ENCODE results near the gene HOXD11. TPM values are rescaled to one million over a fixed set of nuclear protein-coding genes. Genes with fewer than 3 reads are reported as not detected.

Gene HOXD11
- total and polyA plus RNA-seq, 2 of the 13 experiments (the other 11 are each of a cell fraction or from before 2014, with no cell fraction given): not detected

DNA sequence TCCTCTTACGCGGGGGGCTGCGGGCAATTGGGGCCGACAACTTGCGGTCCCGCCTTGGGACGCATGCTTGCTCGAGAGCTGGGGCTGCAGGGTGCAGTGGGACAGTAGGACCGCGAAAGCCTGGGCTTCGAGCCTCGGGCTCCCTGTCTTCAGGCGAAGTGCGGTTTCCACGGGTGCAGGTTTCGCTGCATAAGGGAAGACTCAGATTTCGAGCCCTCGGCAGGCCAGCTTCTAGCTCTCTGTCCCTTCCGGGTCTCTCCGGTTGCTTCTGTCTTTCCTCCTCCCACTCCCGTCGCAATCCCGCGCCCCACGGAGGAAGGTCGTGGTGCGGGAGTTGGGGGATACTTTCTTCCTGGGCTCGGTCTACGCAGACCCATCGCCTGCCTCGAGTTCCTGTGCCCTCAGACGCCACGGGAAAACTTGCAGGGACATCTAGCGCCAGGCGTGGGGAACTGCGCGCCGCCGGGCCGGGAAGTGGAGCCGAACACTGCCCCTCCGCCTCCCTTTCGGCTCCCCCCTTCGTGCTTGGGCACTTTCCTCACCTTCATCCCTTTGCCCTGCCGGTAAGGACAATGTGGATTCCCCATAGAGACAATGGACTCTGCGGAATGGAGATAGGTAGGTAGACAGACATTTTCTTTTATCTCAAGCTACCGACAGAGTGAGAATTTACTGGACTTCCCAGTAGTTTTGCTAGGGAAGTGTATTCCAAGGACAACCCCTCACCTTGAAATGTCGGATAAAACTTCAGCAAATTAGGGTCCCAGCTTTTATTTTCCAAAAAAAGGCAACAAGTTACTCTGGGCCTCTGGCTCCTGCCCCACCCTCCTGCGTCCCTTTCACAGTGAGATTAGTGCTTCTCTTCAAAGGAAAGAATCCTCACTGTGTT lies 18.8 kb upstream of the HOXD11 start (continued):
- TF ChIP-seq HMG20B (CRISPR knock-in tag; conservative IDR thresholded peaks at IDR 0.05) (no peak), ZFP62 (CRISPR knock-in tag; IDR thresholded peaks at IDR 0.05) (no peak), ZNF616 (CRISPR knock-in tag; IDR thresholded peaks at IDR 0.05; ENCODE audit: low read depth) (no peak), KLF13 (CRISPR knock-in tag; IDR thresholded peaks at IDR 0.05) (no peak), ZBTB38 (CRISPR knock-in tag; IDR thresholded peaks at IDR 0.05) (peak; percentile 59; the same call in 1 of the 2 replicates), ZNF136 (CRISPR knock-in tag; IDR thresholded peaks at IDR 0.05; ENCODE audit: low read depth) (no peak), ZNF484 (CRISPR knock-in tag; IDR thresholded peaks at IDR 0.05; ENCODE audit: borderline replicate concordance, low read depth) (no peak), JUND (CRISPR knock-in tag; IDR thresholded peaks at IDR 0.05) (no peak), SPEN (CRISPR knock-in tag; IDR thresholded peaks at IDR 0.05; ENCODE audit: low read depth) (no peak)
- TF ChIP-seq, protein P1, sequence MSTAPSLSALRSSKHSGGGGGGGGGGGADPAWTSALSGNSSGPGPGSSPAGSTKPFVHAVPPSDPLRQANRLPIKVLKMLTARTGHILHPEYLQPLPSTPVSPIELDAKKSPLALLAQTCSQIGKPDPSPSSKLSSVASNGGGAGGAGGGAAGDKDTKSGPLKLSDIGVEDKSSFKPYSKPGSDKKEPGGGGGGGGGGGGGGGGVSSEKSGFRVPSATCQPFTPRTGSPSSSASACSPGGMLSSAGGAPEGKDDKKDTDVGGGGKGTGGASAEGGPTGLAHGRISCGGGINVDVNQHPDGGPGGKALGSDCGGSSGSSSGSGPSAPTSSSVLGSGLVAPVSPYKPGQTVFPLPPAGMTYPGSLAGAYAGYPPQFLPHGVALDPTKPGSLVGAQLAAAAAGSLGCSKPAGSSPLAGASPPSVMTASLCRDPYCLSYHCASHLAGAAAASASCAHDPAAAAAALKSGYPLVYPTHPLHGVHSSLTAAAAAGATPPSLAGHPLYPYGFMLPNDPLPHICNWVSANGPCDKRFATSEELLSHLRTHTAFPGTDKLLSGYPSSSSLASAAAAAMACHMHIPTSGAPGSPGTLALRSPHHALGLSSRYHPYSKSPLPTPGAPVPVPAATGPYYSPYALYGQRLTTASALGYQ (CRISPR knock-in tag; IDR thresholded peaks at IDR 0.05): no peak
- TF ChIP-seq, protein P2, sequence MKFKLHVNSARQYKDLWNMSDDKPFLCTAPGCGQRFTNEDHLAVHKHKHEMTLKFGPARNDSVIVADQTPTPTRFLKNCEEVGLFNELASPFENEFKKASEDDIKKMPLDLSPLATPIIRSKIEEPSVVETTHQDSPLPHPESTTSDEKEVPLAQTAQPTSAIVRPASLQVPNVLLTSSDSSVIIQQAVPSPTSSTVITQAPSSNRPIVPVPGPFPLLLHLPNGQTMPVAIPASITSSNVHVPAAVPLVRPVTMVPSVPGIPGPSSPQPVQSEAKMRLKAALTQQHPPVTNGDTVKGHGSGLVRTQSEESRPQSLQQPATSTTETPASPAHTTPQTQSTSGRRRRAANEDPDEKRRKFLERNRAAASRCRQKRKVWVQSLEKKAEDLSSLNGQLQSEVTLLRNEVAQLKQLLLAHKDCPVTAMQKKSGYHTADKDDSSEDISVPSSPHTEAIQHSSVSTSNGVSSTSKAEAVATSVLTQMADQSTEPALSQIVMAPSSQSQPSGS (CRISPR knock-in tag; IDR thresholded peaks at IDR 0.05): 0 out of 2 replicates have a peak, but pooled peaks have one; percentile 26
- TF ChIP-seq, protein P3, sequence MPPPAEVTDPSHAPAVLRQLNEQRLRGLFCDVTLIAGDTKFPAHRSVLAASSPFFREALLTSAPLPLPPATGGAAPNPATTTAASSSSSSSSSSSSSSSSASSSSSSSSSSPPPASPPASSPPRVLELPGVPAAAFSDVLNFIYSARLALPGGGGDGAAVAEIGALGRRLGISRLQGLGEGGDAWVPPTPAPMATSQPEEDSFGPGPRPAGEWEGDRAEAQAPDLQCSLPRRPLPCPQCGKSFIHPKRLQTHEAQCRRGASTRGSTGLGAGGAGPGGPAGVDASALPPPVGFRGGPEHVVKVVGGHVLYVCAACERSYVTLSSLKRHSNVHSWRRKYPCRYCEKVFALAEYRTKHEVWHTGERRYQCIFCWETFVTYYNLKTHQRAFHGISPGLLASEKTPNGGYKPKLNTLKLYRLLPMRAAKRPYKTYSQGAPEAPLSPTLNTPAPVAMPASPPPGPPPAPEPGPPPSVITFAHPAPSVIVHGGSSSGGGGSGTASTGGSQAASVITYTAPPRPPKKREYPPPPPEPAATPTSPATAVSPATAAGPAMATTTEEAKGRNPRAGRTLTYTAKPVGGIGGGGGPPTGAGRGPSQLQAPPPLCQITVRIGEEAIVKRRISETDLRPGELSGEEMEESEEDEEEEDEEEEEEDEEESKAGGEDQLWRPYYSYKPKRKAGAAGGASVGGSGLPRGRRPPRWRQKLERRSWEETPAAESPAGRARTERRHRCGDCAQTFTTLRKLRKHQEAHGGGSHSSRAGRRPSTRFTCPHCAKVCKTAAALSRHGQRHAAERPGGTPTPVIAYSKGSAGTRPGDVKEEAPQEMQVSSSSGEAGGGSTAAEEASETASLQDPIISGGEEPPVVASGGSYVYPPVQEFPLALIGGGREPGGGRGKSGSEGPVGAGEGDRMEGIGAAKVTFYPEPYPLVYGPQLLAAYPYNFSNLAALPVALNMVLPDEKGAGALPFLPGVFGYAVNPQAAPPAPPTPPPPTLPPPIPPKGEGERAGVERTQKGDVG (CRISPR knock-in tag; IDR thresholded peaks at IDR 0.05; ENCODE audit: borderline replicate concordance): no peak
- TF ChIP-seq, protein P4, sequence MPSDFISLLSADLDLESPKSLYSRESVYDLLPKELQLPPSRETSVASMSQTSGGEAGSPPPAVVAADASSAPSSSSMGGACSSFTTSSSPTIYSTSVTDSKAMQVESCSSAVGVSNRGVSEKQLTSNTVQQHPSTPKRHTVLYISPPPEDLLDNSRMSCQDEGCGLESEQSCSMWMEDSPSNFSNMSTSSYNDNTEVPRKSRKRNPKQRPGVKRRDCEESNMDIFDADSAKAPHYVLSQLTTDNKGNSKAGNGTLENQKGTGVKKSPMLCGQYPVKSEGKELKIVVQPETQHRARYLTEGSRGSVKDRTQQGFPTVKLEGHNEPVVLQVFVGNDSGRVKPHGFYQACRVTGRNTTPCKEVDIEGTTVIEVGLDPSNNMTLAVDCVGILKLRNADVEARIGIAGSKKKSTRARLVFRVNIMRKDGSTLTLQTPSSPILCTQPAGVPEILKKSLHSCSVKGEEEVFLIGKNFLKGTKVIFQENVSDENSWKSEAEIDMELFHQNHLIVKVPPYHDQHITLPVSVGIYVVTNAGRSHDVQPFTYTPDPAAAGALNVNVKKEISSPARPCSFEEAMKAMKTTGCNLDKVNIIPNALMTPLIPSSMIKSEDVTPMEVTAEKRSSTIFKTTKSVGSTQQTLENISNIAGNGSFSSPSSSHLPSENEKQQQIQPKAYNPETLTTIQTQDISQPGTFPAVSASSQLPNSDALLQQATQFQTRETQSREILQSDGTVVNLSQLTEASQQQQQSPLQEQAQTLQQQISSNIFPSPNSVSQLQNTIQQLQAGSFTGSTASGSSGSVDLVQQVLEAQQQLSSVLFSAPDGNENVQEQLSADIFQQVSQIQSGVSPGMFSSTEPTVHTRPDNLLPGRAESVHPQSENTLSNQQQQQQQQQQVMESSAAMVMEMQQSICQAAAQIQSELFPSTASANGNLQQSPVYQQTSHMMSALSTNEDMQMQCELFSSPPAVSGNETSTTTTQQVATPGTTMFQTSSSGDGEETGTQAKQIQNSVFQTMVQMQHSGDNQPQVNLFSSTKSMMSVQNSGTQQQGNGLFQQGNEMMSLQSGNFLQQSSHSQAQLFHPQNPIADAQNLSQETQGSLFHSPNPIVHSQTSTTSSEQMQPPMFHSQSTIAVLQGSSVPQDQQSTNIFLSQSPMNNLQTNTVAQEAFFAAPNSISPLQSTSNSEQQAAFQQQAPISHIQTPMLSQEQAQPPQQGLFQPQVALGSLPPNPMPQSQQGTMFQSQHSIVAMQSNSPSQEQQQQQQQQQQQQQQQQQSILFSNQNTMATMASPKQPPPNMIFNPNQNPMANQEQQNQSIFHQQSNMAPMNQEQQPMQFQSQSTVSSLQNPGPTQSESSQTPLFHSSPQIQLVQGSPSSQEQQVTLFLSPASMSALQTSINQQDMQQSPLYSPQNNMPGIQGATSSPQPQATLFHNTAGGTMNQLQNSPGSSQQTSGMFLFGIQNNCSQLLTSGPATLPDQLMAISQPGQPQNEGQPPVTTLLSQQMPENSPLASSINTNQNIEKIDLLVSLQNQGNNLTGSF (CRISPR knock-in tag; IDR thresholded peaks at IDR 0.05): peak; percentile 40; the same call in 1 of the 2 replicates
- TF ChIP-seq, protein P5, sequence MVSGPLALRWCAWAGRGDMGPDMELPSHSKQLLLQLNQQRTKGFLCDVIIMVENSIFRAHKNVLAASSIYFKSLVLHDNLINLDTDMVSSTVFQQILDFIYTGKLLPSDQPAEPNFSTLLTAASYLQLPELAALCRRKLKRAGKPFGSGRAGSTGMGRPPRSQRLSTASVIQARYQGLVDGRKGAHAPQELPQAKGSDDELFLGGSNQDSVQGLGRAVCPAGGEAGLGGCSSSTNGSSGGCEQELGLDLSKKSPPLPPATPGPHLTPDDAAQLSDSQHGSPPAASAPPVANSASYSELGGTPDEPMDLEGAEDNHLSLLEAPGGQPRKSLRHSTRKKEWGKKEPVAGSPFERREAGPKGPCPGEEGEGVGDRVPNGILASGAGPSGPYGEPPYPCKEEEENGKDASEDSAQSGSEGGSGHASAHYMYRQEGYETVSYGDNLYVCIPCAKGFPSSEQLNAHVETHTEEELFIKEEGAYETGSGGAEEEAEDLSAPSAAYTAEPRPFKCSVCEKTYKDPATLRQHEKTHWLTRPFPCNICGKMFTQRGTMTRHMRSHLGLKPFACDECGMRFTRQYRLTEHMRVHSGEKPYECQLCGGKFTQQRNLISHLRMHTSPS (CRISPR knock-in tag; IDR thresholded peaks at IDR 0.05; ENCODE audit: low read depth): no peak
